Erythroblast (primary cell): Measurements from ENCODE around the gene SKI.

Source experiments
- DNase-seq, 2 experiments: peaks; one replicate each; lab custom pipeline; 2025; lab: John Stamatoyannopoulos, UW
- GATA1 ChIP-seq: IDR thresholded peaks from 2 replicates; pipeline ENCODE4 v1.6.1; 2011; ENCODE audit warnings: low read depth, mild to moderate bottlenecking, control low read depth, low read length, moderate library complexity
- POLR2A ChIP-seq: IDR thresholded peaks from 2 replicates; pipeline ENCODE4 v1.6.1; 2011; ENCODE audit warnings: mild to moderate bottlenecking, low read length

The SKI gene

GRCh38 chr1:2227346-2228156, 568 bp upstream of the SKI start:
- TF ChIP-seq POLR2A (peak; percentile 79), GATA1 (no peak)
- DNase-seq = peak; percentile 97 to 99

DNA sequence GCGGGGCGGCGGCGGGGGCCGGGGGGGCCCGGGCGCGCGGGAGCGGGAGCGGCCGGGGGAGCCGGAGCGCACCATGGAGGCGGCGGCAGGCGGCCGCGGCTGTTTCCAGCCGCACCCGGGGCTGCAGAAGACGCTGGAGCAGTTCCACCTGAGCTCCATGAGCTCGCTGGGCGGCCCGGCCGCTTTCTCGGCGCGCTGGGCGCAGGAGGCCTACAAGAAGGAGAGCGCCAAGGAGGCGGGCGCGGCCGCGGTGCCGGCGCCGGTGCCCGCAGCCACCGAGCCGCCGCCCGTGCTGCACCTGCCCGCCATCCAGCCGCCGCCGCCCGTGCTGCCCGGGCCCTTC, 546 bp downstream of the SKI start:
- peak; percentile 72 to 77 for DNase-seq
- no peak for TF ChIP-seq POLR2A
- no peak for TF ChIP-seq GATA1

GRCh38 chr1:2229037-2229864, 1.1 kb downstream of the SKI start:
- peak; percentile 85 to 88 for DNase-seq

DNA sequence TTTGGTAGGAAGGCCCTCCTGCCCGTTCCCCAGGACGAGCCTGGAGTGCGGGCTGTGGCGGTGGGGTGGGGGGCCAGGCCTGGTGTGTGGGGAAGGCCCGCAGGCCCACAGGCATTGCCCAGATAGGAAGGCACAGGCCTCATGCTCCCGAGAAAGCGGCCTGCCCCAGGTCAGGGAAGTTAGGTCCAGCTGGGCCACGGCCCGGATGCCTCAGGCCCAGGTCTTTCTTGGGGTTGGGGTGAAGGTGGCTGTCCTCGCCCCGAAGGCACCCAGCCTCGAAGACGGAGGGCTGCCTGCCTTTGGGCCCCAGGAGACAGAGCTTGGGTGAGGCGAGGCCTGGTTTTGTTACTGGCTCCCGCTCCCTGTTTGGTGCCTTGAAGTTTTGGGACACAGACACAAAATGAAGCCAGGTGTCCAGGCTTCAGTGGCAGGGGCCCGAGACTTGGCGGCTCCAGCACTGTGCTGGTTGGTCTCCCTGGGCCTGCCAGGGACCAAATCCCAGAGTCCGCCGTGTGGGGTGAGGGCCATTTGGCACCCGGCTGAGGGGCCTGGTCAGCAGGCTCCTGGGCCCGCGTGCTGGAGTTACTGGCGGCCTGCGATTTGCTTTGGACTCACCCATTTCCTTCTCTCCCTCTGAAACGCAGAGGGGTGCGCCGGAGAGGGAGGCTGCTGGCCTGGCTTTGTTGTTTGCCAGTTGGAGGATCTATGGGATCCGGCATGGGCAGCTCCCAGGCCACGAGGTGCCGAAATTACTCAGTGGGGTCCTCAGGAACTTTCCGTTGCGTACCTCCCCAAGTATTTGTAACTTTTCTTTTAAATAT, 2.0 kb downstream of the SKI start:
- peak; percentile 50 to 52 for DNase-seq
- TF ChIP-seq POLR2A = no peak
- TF ChIP-seq GATA1 = no peak

More at GRCh38 chr1:2229037-2229864, 1.1 kb downstream of the SKI start:
- no peak for TF ChIP-seq GATA1
- TF ChIP-seq POLR2A = peak; percentile 40

DNA sequence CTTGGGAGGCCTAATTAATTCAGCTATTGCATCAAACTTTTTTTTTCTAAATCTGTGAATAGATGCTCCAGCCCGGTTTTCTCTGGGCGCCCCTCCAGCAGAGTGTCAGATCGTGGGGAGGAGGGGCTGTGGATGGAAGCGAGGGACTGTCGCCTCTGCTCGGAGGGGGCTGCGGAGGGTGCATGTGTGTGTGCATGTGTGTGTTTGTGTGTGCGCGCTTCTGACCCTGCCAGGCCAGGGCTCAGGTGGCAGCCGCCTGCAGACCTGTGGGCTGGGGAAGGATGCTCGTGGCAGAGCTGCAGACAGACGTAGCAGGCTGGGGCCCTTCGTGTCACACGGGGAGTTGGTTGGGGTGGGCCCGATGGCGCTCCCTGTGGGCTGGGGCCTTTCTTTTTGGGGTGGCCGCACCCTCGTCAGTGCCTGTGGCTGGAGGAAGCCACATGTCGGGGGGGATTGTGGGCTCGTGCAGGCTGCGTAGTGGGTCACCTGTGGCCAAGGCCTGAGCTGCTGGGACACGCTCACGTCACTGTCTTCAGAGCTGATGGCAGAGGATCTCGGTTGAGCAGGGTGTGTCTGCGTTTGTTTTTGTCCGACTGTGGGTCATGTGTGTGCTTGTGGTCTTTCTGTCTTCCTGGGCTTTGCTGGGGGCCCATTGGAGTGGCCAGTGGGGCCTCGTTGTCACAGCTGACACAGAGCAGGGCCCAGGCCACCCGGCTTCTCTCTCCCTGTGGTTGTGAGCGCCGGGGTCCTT, 2.8 kb downstream of the SKI start:
- TF ChIP-seq GATA1 = no peak
- TF ChIP-seq POLR2A = no peak
- DNase-seq = peak; percentile 47 to 51

DNA sequence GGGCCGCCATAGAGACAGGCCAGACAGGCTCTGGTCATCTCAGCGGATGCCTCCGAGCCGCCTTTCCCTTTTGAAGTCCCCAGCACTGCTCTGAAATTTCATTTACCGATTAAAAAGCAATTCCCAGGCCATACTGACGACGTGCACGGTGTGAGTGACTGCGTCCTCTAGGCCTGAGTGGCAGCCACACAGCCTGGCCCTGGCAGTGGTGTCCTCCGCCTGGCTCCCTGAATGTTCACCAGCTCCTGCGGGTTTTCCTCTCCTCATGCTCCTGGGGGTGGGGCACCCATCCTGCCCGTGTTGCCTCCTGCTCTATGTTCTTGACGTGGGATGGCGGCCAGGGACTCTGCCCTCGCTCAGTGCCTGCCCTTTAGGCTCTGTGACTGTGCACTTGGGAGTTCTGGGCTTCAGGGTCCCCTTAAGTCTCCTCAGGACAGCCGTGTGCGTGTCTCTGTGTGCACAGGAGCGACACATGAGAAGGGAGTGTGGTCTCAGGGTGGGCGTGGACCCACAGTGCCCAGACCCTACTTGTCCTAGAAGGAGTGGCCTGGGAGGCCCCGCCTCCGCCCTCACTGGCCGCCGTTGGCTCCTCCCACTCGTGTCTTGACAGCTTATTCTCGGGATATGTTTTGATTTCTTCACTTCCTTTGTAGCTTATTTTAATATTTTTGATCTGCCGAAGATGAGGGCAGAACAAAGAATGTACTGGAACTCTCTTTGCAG, 3.6 kb downstream of the SKI start:
- peak; percentile 44 to 48 for DNase-seq
- no peak for TF ChIP-seq GATA1
- TF ChIP-seq POLR2A = no peak

DNA sequence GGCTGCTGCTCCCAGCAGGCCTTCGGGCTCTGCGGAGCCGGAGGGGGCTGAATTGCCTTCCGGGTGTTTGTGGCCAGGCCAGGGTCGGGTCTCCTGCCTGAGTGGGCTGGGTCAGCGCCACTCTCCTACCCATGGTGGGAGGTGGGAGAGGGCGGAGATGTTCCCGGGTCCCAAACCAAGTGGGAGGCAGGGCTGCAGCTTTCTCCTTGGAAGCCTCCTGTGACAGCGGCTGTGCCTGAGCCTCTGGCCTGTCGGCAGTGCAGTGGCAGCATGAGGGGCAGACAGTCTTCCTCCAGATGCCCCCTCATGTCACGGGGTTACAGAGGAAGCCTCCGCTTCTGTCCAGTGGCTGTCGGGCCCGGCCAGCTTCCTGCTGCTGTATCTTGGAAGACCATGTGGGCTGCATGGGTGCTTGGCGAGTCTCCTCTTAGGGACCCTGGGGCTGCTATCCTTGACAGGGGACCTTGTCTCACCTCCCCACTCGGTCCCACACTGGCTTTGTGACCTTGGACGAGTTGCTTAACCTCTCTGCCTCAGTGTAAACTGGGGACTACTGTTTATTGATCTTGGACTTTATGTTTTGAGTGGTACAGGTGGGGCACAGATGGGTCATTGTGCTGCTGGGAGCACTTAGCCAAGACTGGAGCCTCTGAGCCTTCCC, 4.3 kb downstream of the SKI start:
- TF ChIP-seq GATA1 (no peak), POLR2A (no peak)
- no peak for DNase-seq

- TF ChIP-seq GATA1 (no peak), POLR2A (no peak)
- DNase-seq = peak; percentile 19 to 59
Measured at GRCh38 chr1:2232916-2233438, 4.9 kb downstream of the SKI start.

DNA sequence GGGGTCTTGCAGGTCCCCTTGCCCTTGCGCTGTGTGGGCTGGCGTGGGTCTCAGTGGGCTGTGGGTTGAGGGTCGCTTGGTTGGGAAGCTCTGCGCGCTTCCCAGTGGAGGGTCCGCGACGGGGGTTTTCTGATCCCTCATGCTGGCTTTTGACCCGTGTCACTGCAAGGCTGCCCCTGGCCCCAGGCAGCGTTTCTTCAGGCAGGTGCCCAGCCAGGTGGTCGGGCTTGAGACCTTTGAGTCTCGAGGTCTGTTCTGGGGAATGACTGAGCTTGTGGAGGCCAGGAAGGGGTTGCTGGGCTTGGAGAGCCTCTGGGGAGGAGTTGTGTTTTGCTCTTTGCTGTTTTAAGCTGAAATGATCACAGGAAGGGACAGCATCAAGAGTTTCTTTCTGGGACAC, 5.3 kb downstream of the SKI start:
- TF ChIP-seq POLR2A (no peak), GATA1 (no peak)
- no peak for DNase-seq

- peak; percentile 69 to 82 for DNase-seq
- TF ChIP-seq POLR2A (no peak), GATA1 (no peak)
Measured at GRCh38 chr1:2233997-2234761, 6.1 kb downstream of the SKI start.

DNA sequence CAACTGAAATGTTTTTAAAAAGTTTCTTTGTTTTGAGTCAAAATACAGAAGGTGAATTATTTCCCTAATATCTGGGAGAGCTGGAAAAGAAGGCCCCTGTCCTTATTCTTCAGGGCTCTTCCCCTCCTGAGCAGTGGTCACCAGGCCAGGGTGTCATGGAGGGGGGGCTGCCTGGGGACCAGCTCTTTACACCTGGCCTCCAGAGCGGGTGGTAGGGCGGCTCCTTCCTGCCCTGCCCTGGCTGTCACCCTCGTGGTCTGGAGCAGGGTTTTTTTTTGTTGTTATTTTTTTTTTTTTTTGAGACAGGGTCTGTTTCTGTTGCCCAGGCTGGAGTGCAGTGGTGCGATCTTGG, 6.6 kb downstream of the SKI start:
- TF ChIP-seq POLR2A = no peak
- no peak for TF ChIP-seq GATA1
- DNase-seq = no peak
